ENCODE measurements around the gene CUL7. TPM values are rescaled to one million over a fixed set of nuclear protein-coding genes. Genes with fewer than 3 reads are reported as not detected.

CUL7 gene
- total and polyA plus RNA-seq, 2 donors (not counting 1 experiment from before 2014, with no cell fraction given) = 21.4 to 60.3 TPM

DNA sequence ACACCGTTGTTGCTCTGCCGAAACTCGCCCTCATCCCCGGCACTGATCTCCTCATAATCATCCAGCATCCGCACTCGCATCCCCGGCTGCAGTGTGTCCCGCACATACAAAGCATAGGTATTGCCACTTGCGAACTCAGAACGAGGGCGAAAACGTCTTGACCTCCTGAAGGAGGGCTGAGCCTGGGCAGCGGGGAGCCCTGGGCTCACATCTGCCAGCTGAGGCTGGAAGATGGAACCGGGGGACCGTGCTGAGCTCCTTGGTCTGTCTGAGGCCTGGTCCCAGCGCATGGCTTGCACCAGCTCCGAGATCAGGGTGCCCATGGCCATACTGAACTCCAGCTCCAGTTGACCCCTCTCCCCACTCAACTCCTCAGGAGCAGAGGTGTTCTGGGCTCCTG, 2.7 kb downstream of the CUL7 start:
- no peak overlapping the region for H3K27ac ChIP-seq (ENCODE audit: insufficient read depth, low read length)
- H4K20me1 ChIP-seq (ENCODE audit: control insufficient read depth, extremely low read depth, insufficient read depth, low read length) = no peaks in the 10 kb centered on the region
- H3K9me3 ChIP-seq (ENCODE audit: control insufficient read depth, insufficient read depth, low read depth, low read length) = no peaks in the 10 kb centered on the region
- H3K4me1 ChIP-seq (ENCODE audit: control insufficient read depth, extremely low read depth, insufficient read depth, low read length) = peaks cover 5% of the 10 kb centered on the region
- no peak overlapping the region for H3K4me2 ChIP-seq (ENCODE audit: extremely low read depth, insufficient read depth, low read length)
- H3K27me3 ChIP-seq (ENCODE audit: control insufficient read depth, insufficient read depth, low read length) = no peaks in the 10 kb centered on the region
- no peak overlapping the region for H3K4me3 ChIP-seq (replicated peaks in 1 of 4; ENCODE audit: control extremely low read depth in 1 of 4, insufficient read depth in 1 of 4, low read depth in 3 of 4, low read length in 4 of 4)
- no peak overlapping the region for H3K9ac ChIP-seq (ENCODE audit: insufficient read depth, low read length)
- DNase-seq (ENCODE audit: low read depth in 2 of 2) = no peak
- H3K79me2 ChIP-seq (ENCODE audit: control insufficient read depth, insufficient read depth, low read length) = peaks cover 17% of the 10 kb centered on the region
- H3K36me3 ChIP-seq (ENCODE audit: control insufficient read depth, insufficient read depth, low read length) = peaks cover 21% of the 10 kb centered on the region
- TF ChIP-seq EZH2 (IDR thresholded peaks at IDR 0.05; ENCODE audit: low read length, missing control alignments) = no peak
- TF ChIP-seq, protein P1, sequence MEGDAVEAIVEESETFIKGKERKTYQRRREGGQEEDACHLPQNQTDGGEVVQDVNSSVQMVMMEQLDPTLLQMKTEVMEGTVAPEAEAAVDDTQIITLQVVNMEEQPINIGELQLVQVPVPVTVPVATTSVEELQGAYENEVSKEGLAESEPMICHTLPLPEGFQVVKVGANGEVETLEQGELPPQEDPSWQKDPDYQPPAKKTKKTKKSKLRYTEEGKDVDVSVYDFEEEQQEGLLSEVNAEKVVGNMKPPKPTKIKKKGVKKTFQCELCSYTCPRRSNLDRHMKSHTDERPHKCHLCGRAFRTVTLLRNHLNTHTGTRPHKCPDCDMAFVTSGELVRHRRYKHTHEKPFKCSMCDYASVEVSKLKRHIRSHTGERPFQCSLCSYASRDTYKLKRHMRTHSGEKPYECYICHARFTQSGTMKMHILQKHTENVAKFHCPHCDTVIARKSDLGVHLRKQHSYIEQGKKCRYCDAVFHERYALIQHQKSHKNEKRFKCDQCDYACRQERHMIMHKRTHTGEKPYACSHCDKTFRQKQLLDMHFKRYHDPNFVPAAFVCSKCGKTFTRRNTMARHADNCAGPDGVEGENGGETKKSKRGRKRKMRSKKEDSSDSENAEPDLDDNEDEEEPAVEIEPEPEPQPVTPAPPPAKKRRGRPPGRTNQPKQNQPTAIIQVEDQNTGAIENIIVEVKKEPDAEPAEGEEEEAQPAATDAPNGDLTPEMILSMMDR (conservative IDR thresholded peaks at IDR 0.05 in 1 of 2, IDR thresholded peaks at IDR 0.05 in 1 of 2; ENCODE audit: low read depth in 1 of 2, low read length in 2 of 2) = no peak
- H2AFZ ChIP-seq (ENCODE audit: low read length) = no peak overlapping the region

DNA sequence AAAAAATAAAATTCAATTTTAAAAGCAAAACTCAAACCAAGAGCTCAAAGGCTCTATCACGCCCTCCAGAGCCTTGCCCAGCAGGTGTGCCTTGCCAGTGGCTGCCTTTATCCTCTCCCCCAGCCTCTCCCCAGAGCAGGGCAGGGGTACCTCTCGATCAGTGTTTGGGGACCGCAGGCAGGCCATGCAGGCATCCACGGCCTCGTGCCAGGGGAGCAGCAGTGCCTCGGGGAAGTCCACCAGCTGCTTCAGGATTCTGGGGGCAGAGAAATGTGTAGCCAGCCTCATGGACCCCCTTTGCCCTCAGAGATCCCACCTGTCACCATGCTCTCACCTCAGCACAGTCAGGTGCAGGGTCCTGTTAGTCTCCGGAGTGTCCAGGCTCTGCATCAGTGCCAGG, 5.7 kb downstream of the CUL7 start:
- Histone ChIP-seq H3K4me3 (replicated peaks in 1 of 4; ENCODE audit: control extremely low read depth in 1 of 4, insufficient read depth in 1 of 4, low read depth in 3 of 4, low read length in 4 of 4) (no peak overlapping the region), H3K27me3 (ENCODE audit: control insufficient read depth, insufficient read depth, low read length) (no peaks in the 10 kb centered on the region), H3K27ac (ENCODE audit: insufficient read depth, low read length) (no peak overlapping the region), H3K9me3 (ENCODE audit: control insufficient read depth, insufficient read depth, low read depth, low read length) (no peaks in the 10 kb centered on the region), H3K9ac (ENCODE audit: insufficient read depth, low read length) (no peak overlapping the region), H4K20me1 (ENCODE audit: control insufficient read depth, extremely low read depth, insufficient read depth, low read length) (no peaks in the 10 kb centered on the region), H3K4me1 (ENCODE audit: control insufficient read depth, extremely low read depth, insufficient read depth, low read length) (peaks cover 2% of the 10 kb centered on the region), H3K4me2 (ENCODE audit: extremely low read depth, insufficient read depth, low read length) (no peak overlapping the region), H3K36me3 (ENCODE audit: control insufficient read depth, insufficient read depth, low read length) (peaks cover 27% of the 10 kb centered on the region), H3K79me2 (ENCODE audit: control insufficient read depth, insufficient read depth, low read length) (peaks cover 14% of the 10 kb centered on the region), H2AFZ (ENCODE audit: low read length) (no peak overlapping the region)
- TF ChIP-seq, protein P1 (conservative IDR thresholded peaks at IDR 0.05 in 1 of 2, IDR thresholded peaks at IDR 0.05 in 1 of 2; ENCODE audit: low read depth in 1 of 2, low read length in 2 of 2) = no peak
- no peak for TF ChIP-seq EZH2 (IDR thresholded peaks at IDR 0.05; ENCODE audit: low read length, missing control alignments)
- no peak for DNase-seq (ENCODE audit: low read depth in 2 of 2)

DNA sequence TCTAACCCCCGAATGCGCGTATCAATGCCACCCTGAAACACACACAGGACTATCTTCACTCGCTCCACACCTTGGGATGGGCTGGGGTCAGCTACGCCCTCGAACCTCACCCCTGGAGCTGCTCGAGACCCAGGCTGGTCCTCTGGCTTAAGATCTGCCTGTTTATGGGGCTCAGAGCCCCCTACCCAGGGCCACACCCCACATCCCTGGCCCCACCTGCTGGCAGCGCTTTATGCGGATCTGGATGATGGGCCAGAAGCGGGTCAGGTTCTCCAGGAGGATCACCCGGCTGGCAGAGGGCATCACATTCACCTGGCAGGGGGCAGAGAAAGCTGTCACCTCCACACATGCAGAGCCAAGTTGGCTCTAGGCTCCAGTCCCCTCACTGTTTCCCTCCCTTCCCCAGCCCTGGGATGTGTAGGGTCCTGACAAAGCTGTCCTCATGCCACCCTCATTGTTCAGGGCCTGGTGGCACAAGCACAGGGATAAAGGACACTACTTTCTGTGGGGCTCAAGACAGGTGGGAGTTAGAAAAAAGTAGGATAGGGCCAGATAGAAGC, 8.2 kb downstream of the CUL7 start:
- DNase-seq (ENCODE audit: low read depth in 2 of 2) = no peak
- TF ChIP-seq, protein P1 (conservative IDR thresholded peaks at IDR 0.05 in 1 of 2, IDR thresholded peaks at IDR 0.05 in 1 of 2; ENCODE audit: low read depth in 1 of 2, low read length in 2 of 2) = no peak
- TF ChIP-seq EZH2 (IDR thresholded peaks at IDR 0.05; ENCODE audit: low read length, missing control alignments) = no peak
- H3K4me3 ChIP-seq (replicated peaks in 1 of 4; ENCODE audit: control extremely low read depth in 1 of 4, insufficient read depth in 1 of 4, low read depth in 3 of 4, low read length in 4 of 4) = no peak overlapping the region
- no peak overlapping the region for H2AFZ ChIP-seq (ENCODE audit: low read length)
- no peaks in the 10 kb centered on the region for H3K4me1 ChIP-seq (ENCODE audit: control insufficient read depth, extremely low read depth, insufficient read depth, low read length)
- H3K27ac ChIP-seq (ENCODE audit: insufficient read depth, low read length) = no peak overlapping the region
- H3K9ac ChIP-seq (ENCODE audit: insufficient read depth, low read length) = no peak overlapping the region
- no peak overlapping the region for H3K4me2 ChIP-seq (ENCODE audit: extremely low read depth, insufficient read depth, low read length)
- H3K9me3 ChIP-seq (ENCODE audit: control insufficient read depth, insufficient read depth, low read depth, low read length) = no peaks in the 10 kb centered on the region
- no peaks in the 10 kb centered on the region for H3K27me3 ChIP-seq (ENCODE audit: control insufficient read depth, insufficient read depth, low read length)
- H3K36me3 ChIP-seq (ENCODE audit: control insufficient read depth, insufficient read depth, low read length) = peaks cover 24% of the 10 kb centered on the region
- H4K20me1 ChIP-seq (ENCODE audit: control insufficient read depth, extremely low read depth, insufficient read depth, low read length) = no peaks in the 10 kb centered on the region
- no peaks in the 10 kb centered on the region for H3K79me2 ChIP-seq (ENCODE audit: control insufficient read depth, insufficient read depth, low read length)
